COR-L47 (cell line): Measurements from ENCODE around the gene IGF2BP2.
"Not testable (repeated sequence)": the region's sequence is repeated elsewhere in the genome, so short reads cannot be mapped to it uniquely, and the experiment has no call there.

Source experiments
- DNase-seq: peaks from one replicate; lab custom pipeline; 2025; lab: John Stamatoyannopoulos, UW

IGF2BP2 gene

DNA sequence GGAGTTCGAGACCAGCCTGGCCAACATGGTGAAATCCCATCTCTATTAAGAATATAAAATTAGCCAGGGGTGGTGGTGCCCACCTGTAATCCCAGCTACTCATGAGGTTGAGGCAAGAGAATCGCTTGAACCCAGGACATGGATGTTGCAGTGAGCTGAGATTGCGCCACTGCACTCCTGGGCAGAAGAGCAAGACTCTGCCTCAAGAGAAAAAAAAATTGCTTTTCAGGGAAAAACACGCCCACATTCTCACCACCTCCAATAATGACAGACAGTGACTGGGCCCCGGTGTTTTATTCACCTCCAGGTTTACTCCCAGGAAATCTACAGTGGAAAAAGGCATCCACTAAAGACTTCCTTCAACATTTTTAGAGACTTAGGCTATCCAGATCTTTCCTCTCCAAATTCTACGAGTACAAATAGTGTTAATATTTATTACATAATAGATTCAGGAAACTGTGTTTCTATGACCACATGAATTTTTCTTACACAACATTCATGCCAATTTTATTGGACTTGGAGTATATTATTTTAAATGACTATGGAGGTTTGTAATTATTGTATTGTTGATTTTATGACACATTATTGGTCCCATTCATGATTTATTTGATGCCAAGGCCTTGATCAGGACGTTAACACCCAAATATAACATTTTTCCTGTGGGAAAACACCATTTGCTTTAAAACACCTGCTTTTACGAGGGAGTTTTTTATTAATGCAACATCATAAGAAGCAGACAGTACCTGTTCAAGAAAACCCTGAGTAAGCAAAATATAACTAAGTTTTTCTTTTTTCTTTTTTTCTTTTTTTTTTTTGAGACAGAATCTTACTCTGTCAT, 26.6 kb downstream of the IGF2BP2 start:
- DNase-seq, result no peak

DNA sequence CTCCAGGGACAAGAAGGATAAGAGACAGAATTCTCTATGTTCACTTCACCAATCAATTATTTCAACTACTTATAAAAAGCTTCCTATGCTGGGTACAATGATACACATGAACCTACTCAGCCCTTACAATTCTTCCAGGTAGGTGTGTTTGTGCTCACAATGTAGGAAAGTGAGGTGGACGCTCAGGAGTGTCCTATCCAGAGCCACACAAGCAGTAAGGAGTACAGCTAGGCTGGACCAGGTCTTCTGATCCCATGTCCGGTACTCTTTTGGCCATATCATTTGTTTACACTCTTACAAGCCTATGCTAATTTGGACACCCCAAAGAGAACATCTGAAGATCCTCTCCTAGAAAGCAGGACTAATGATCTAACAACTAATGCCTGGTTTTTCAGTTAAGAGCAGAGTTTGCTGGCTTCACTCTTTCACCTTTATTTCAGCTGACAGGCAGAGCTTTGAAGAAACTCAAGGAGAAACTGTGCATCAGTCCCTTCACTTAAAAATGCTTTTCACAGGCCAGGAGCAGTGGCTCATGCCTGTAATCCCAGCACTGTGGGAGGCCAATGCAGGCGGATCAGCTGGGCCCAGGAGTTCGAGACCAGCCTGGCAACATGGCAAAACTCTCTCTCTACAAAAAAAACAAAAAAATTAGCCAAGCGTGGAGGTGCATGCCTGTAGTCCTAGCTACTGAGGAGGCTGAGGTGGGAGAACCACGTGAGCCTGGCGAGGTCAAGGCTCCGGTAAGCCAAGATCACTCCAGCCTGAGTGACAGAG, 27.5 kb downstream of the IGF2BP2 start:
- no peak for DNase-seq

DNA sequence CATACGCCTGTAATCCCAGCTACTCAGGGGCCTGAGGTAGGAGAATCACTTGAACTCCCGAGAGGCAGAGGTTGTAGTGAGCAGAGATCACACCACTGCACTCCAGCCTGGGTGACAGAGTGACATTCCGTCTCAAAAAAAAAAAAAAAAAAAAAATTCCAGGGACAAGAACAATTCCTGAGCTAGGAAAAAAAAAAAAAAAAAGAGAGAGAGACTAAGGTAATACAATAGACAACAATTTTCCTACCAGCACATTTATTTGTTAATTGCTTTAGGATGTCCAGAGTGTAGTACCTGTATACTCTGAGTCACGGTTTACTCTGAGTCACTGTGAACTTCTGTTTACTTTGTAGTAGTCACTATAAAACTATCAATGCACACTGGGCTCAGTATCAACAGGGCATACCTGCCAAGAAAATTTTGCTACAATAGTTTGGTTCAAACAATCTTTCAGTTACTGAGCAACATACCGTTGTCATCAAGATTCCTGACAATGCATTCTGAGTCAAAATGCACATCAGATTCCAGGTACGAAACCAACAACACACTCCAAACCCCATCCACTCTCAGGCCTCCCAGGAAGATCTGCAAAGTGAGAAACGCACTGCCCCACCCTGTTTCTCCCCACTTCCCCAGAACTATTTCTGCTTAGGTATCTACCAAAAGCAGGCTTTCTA, 28.3 kb downstream of the IGF2BP2 start:
- peak; percentile 34 for DNase-seq

DNA sequence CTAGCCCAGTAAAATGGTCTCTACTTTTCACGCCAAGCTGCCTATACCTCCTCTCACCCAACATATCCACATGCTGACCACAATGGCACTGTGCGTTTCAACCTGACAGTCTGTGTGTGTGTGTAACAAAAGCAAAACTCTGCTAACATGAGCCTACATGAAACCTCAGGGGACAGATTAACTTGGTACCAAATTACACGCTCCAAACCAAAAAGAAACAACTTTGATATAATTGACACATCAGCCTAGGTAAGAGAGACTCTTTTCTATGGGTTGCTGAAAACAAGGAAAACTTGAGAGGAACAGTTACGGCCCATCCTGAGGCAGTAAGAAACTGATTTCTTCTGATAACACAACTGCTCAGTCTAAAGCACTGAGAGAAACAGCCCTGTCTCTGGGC, 31.5 kb downstream of the IGF2BP2 start:
- no peak for DNase-seq

DNA sequence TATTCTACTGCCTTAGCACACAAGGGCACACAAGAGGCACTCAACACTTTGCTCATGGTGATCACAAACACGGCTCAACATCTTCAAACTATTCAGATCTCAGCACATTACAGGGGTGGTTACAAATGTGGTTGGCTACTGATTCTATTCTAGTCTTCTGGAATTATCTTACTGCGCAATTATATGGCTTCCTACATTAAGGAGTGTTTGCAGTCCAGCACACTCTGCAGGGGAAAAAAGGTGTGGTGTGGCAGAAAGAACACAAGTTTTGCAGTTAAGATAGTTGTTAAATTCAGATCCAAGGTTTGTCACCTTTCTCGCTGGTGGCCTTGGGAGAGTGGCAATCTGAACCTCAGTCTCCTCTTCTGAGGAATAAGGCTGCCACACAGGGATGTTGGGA, 31.9 kb downstream of the IGF2BP2 start:
- DNase-seq, result no peak

DNA sequence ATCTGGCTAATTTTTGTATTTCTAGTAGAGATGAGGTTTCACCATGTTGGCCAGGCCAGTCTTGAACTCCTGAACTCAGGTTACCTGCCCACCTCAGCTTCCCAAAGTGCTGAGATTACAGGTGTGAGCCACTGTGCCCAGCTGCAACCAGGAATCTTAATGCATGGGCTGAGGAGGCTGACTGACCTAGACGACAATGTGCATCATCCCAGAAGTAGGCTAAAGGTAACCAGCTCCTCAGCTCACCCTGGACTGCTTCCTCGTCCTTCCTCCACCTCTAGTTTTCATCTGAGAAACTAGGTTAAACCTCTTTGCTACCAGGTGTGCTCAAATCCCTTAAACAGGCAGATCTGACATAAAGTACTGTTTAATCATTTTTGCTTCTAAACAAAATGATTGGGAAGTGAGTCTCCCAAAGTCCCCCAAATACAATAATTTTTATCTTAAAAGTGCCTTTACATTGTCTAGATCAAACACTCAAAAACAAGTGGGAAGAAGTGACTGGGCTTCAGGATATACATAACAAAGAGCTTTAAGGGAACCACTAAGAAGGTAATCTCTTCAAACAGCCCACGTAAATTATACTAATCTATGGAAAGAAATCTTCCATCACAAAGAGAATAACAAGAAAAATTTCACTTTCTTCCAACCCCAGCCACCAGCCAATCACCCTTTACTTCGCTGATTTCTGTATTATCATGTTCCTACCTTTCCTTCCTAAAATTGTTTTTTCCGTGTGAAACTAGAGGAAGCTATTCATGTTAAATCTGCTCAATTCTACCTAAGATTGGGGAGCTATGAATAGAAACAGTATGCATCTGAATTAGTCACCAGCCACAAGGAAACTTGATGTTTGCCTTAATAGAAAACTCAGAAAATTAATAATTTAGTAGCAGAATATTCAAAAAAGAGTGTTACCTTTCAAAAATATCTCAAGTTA, 34.7 kb downstream of the IGF2BP2 start:
- no peak for DNase-seq

DNA sequence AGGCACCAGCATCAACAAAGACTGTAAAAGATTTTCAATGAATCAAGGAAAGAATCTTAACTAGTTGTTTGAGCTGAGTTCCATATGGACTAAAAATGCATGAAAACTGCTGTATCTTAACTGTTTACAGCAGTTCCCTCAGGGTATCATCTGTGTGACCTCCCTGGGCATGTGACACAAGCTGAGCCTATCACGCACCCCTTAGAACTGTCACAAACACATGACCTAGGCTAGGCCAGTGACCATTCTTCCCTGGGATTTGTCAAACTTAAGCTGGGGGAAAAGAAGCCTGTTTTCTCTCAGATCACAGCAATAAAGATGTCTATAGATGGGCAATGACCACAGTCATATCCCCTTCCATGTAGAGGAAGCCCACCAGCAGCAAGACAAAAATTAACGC, 35.7 kb downstream of the IGF2BP2 start:
- no peak for DNase-seq

DNA sequence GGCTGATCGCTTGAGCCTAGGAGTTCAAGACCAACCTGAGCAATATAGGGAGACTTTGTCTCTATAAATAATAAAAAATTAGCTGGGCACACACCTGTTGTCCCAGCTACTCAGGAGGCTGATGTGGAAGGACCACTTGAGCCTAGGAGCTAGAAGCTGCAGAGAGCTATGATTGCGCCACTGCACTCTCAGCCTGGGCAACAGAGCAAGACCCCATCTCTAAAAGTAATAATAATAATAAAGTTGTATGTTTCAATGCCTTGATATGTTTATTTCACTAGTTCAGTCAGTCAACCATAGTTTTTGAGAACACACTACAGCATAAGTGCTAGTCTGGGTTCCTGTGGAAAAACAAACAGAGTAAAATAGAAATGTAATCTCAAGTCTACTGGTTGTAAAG, 36.5 kb downstream of the IGF2BP2 start:
- no peak for DNase-seq

DNA sequence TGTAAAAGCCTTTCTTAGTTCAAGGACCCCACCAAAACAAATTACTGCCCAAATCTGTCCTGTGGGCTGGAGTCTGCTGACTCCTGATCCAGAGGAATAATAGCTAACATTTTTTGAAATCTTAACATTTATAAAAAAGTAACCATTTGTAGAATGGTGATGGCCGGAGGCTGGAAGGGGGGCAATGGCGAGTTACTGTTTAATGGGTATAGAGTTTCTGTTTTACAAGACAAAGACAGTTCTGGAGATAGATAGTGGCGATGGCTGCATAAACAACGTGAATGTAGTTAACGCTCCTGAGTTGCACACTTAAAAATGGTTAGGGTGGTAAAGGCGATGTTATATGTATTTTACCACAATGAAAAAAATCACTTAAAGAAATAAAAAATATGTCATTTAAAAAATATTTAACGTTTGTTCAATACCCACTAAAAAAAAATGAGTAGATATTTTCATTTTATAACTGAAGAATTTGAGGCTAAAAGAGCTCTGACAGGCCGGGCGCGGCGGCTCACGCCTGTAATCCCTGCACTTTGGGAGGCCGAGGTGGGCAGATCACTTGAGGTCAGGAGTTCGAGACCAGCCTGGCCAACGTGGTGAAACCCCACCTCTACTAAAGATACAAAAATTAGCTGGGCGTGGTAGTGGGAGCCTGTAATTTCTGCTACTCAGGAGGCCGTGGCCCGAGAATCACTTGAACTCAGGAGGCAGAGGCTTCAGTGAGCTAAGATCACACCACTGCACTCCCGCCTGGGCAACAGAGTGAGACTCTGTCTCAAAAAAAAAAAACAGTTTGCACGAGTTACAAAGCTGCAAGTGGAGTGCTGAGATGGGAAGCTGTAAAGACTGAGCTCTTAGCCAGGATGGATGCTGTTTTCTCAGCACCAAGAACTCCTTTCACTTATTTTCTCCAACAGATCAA, 37.6 kb downstream of the IGF2BP2 start:
- no peak for DNase-seq

DNA sequence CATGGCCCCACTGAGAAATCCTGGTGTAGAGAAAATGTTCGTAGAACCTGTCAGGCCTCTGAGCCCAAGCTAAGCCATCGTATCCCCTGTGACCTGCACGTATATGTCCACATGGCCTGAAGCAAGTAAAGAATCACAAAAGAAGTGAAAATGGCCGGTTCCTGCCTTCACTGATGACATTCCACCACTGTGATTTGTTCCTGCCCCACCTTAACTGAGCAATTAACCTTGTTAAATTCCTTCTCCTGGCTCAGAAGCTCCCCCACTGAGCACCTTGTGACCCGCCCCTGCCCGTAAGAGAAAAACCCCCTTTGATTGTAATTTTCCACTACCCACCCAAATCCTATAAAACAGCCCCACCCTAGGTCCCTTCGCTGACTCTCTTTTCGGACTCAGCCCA, 38.6 kb downstream of the IGF2BP2 start:
- DNase-seq, result not testable (repeated sequence)

DNA sequence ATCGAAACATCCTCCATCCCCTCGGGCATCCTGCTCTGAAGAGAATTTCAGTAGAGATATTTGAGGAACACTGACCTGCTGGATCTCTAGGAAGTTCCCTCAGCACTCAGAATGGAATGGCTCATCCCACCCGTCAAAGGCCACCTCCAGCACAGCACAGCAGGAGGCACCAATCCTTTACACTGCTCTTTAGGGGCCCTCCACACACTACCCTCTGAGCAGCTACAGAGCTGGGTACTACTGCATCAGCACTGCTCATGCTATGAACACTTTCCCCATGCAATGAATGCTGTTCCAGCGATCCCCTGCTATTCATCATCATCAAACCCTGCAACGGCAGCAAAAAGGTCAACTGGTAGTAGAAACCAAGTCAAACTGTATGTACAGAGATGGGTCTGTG, 40.5 kb downstream of the IGF2BP2 start:
- DNase-seq, result no peak

DNA sequence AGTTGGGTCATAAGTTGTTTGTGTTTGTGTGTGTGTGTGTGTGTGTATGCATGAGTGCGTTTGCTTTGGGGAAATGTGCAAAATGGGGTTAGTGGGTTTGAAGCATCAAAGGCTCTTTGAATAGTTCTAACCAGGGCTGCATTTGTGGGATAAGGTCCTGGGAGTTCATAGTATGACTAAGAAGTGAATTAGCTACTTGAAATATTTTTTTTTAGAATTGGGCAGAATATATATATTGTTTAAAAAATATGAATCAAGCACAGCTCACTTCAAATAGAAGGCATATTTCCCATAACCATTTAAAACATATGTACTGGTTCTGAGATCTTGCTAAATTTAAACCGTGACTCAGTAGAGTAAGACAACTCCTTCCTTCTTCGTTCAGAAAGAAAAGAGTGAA, 43.1 kb downstream of the IGF2BP2 start:
- no peak for DNase-seq

DNA sequence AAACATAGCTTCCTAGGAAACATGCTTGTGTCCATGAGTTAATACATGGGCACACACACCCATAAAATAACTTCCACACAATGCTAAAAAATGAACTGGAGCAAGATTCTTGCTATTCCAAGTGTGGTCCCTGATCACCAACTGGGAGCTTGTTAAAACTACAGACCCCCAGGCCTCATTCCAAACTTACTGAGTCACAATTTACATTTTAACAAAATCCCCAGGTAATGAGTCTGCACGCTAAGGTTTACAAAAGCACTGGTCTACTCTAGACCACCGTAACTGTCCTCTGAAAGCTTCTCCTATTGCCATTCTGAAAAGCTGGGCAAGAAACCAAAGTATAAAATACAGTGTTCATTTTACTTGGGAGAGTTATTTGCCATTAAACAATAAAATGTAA, 45.4 kb downstream of the IGF2BP2 start:
- DNase-seq, result no peak

DNA sequence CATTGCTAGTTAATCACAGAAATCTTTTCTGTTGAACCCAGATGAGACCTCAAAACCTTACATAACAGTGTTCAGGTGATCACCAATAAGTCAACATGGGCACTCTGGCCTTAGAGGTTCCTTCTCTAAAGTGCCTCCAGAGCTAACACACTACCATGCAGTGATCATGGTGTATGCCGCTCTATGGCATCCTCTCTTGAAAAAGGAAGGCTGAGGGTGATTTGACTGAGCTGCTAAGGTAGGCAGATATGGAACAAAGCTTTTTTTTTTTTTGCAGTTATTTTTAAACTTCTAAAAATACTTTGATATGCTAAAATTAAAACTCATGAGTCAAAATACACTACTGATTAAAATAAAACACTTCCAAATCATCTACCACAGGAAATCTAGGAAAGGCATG, 46.0 kb downstream of the IGF2BP2 start:
- DNase-seq, result no peak

DNA sequence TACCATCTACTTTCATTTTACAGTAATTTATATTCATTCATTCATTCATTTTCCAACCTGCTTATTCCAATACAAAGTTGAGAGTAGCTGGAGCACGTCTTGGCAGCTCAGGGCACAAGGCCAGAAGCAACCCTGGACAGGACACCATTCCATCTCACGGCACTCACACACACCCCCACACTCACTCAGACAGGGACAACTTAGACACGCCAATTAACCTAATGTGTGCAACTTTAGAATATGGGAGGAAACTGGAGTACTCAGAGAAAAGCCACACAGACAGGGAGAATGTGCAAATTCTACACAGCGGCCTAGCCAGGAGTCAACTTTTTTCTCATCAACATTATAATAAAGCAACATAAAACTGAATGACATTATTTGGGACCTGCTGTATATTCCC, 46.7 kb downstream of the IGF2BP2 start:
- no peak for DNase-seq

DNA sequence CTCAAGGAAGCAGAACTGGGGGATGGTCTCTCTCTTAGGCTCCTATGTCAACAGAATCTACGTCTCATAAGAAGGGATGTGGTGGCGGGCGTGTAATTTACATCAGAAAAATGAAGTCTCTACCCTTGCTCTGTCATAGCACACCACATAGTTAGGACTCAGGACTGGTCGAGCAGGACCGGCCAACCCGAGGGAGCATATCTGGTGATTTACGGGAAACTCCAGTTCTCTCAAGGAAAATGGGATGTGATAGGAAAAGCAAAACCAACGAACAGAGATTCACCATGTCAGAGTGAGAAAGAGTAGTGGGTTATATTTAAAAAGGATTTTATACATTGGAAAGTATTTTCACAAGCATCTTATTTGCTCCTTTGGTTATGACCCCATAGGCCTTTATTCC, 54.7 kb downstream of the IGF2BP2 start:
- DNase-seq, result no peak

DNA sequence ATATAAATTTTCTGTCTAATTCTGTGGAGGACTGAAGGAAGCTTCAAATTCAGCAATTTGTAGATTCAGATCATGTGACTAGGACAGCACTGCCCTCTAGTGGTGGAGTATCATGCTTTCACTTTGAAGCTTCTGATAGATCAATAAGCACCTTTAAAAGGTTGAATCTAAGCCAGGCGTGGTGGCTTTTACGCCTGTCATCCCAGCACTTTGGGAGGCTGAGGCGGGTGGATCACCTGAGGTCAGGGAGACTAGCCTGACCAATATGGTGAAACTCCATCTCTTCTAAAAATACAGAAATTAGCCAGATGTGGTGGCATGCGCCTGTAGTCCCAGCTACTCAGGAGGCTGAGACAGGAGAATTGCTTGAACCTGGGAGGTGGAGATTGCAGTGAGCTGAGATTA, 56.3 kb downstream of the IGF2BP2 start:
- DNase-seq, result peak; percentile 33

DNA sequence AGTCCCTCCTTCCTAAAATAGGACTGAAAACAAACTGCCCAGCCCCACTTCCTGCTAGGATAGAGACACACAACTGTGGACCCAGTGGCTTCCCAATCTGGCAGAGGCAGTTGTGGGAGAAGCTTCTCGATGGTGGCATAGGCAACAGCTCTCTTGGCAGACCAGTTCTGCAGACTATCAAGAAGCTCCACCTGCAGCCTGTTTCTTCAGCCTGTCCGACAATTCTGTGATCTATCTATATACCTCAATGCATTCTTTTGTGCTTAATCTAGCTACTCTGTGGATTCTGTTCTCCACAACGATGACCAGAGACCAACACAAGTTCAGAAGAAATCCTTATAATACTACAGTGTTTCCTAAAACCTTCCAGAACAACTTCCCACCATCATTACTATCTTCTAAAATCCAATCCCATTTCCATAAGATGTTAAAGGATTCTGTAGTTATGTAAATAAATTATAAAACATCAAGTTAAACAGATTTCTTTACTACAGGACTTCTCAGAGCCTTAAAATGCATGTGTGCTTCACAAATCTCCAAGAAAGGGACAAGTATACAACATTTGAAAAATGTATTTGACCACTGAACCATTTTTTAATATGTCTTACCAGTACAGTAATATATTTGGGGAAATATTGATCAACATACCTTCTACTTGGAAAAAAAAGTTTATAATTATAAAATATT, 57.7 kb downstream of the IGF2BP2 start:
- DNase-seq, result no peak

DNA sequence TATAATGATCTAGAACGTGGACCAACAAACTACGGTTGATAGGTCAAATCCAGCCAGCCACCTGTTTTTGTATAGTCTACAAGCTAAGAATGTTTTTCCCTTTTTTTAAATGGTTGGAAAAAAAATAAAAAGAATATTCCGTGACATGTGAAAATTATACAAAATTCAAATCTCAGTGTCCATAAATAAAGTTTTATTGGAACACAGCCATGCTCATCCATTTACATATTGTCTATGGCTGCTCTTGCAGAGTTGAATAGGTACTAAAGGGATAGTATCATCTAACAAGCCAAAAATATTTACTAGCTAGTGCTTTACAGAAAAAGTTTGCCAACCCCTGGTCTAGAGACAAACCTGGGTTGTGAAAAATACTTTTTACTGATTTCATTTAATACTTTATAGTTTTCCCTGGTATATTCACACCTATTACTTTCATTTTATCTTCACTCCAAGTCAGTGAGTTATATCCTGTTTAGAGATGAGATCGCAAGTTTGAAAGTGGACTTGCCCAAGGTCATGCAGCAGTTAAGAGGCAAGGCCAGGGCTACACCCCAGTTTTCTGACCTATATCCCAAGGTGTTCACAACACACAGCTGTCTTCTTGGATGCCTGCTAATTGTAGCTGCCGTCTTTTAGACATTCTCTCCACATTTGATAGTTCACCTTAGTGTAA, 58.4 kb downstream of the IGF2BP2 start:
- DNase-seq, result no peak

DNA sequence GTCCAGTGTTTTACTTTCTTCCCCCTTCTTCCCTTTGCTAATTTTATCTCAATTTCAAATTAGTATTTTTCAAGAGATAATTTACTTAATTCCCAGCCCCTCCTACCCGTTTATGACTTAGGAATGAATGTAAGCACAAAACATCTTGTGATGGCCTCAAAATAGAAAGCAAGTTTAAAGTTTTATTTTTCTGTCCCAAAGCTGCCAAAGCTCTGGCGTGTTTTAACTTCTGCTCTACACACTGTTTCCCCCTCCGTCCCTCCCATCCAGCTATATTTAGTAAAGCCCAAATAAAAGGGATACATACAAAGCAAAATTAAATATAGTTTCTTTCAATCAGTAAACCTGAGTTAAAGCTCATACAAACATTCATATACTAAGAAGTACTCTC, 59.9 kb downstream of the IGF2BP2 start:
- DNase-seq, result no peak
